Measurements from ENCODE around the gene BMPER. TPM values are rescaled to one million over a fixed set of nuclear protein-coding genes. Genes with fewer than 3 reads are reported as not detected.

Gene BMPER
- total and polyA plus RNA-seq, 2 of the 8 experiments (the other 6 are each of a cell fraction or from before 2014, with no cell fraction given): 0.33 to 0.69 TPM

GRCh38 chr7:33882950-33883670 is 22.2 kb upstream of the BMPER start (continued):
- TF ChIP-seq POLR2AphosphoS5 (IDR thresholded peaks at IDR 0.05; ENCODE audit: low read depth, low read length): no peak
- TF ChIP-seq CHD1 (IDR thresholded peaks at IDR 0.05; ENCODE audit: low read depth, low read length): no peak
- no peak for TF ChIP-seq SRF (IDR thresholded peaks at IDR 0.05; ENCODE audit: low read depth, low read length)
- no peak for TF ChIP-seq KDM5A (IDR thresholded peaks at IDR 0.05; ENCODE audit: low read length)

All from H1 (cell line).